HG03354 (cell line): ENCODE data around the gene ZNF385C.

Experiments used
- ATAC-seq: cut with Tn5 transposase; IDR thresholded peaks from one replicate; pipeline ENCODE4 v1.9.1; 2021; ENCODE audit warnings: mild to moderate bottlenecking; ENCODE audit not compliant: unreplicated experiment, poor library complexity, severe bottlenecking

ZNF385C gene

GRCh38 chr17:42126836-42127235, 28.6 kb upstream of the ZNF385C start:
- no peak for ATAC-seq

- no peak for ATAC-seq
Measured at GRCh38 chr17:42125565-42125964, 27.3 kb upstream of the ZNF385C start.

- no peak for ATAC-seq
Measured at GRCh38 chr17:42124256-42124655, 26.0 kb upstream of the ZNF385C start.

GRCh38 chr17:42122371-42123303, 24.4 kb upstream of the ZNF385C start, which contains the start of gene HSPB9:
Gene HSPB9, plus strand, starts transcription at chr17:42122804. Its CDS starts 47 bp downstream, at chr17:42122851.
- ATAC-seq: no peak

GRCh38 chr17:42120770-42121769, 22.8 kb upstream of the ZNF385C start, which contains the start of gene KAT2A:
Gene KAT2A, minus strand, starts transcription at chr17:42121367. Its CDS starts 63 bp downstream, at chr17:42121304.
- peak; percentile 69 for ATAC-seq

GRCh38 chr17:42120161-42120769, 22.0 kb upstream of the ZNF385C start:
- no peak for ATAC-seq

- no peak for ATAC-seq
Measured at GRCh38 chr17:42119301-42119700, 21.0 kb upstream of the ZNF385C start.

- no peak for ATAC-seq
Measured at GRCh38 chr17:42118545-42118944, 20.3 kb upstream of the ZNF385C start.

- ATAC-seq: no peak
Measured at GRCh38 chr17:42118126-42118510, 19.8 kb upstream of the ZNF385C start.

GRCh38 chr17:42117397-42118125, 19.3 kb upstream of the ZNF385C start:
- ATAC-seq: no peak

GRCh38 chr17:42116705-42117396, 18.6 kb upstream of the ZNF385C start:
- no peak for ATAC-seq

- ATAC-seq: no peak
Measured at GRCh38 chr17:42114118-42114517, 15.8 kb upstream of the ZNF385C start.

GRCh38 chr17:42113293-42114069, 15.2 kb upstream of the ZNF385C start:
- ATAC-seq: no peak

GRCh38 chr17:42112552-42113176, 14.4 kb upstream of the ZNF385C start, which contains the start of gene DHX58:
Gene DHX58, minus strand, starts transcription at chr17:42112714. Its CDS starts 822 bp downstream, at chr17:42111892.
- peak; percentile 79 for ATAC-seq

- peak; percentile 18 for ATAC-seq
Measured at GRCh38 chr17:42111871-42112551, 13.7 kb upstream of the ZNF385C start.

- ATAC-seq: no peak
Measured at GRCh38 chr17:42111265-42111636, 13.0 kb upstream of the ZNF385C start.
